ENCODE data around the gene VPS18.

GRCh38 chr15:40901053-40901443 is 6.8 kb downstream of the VPS18 start:
- TF ChIP-seq TAF1 (conservative IDR thresholded peaks at IDR 0.05) (no peak), CTCF (IDR thresholded peaks at IDR 0.05; ENCODE audit: low read depth, low read length, missing input control) (no peak)

Data from liver (tissue), 3 donors.